Gastroesophageal sphincter (tissue), 4 donors: ENCODE data around the gene AGAP2. TPM values are rescaled to one million over a fixed set of nuclear protein-coding genes. Genes with fewer than 3 reads are reported as not detected.
"Not testable (repeated sequence)": the region's sequence is repeated elsewhere in the genome, so short reads cannot be mapped to it uniquely, and the experiment has no call there.

Experiments used
- ATAC-seq: fragments of 150-250 bp; one replicate; pipeline ENCODE4 v1.9.1; 2016; ENCODE audit warnings: mild to moderate bottlenecking, moderate library complexity
- H3K27ac ChIP-seq, 4 donors: fragments of 200-600 bp; sonication (generic) in 3 of 4; 1 replicate in 3 of 4; 2 replicates in 1 of 4; pipeline ENCODE4 v1.5.1; 2016 to 2019
- H3K27me3 ChIP-seq: fragments of 200-600 bp; sonication (generic); one replicate; pipeline ENCODE4 v1.5.1; 2019
- H3K36me3 ChIP-seq, 2 donors: fragments of 200-600 bp; sonication (generic); one replicate each; pipeline ENCODE4 v1.5.1; 2019; ENCODE audit warnings: control low read depth in 1 of 2
- H3K4me1 ChIP-seq, 3 donors: fragments of 200-600 bp; sonication (generic); 1 replicate in 2 of 3; 2 replicates in 1 of 3; pipeline ENCODE4 v1.5.1; 2016 to 2019; ENCODE audit warnings: control low read depth in 2 of 3
- H3K4me3 ChIP-seq, 2 donors: fragments of 200-600 bp; sonication (generic); one replicate each; pipeline ENCODE4 v1.5.1; 2019; ENCODE audit warnings: mild to moderate bottlenecking in 1 of 2, moderate library complexity in 1 of 2
- H3K9me3 ChIP-seq, 3 donors: fragments of 200-600 bp; sonication (generic); one replicate each; pipeline ENCODE4 v1.5.1; 2017 to 2019; ENCODE audit warnings: control low read depth in 2 of 3
- EP300 ChIP-seq: sonication (generic); formaldehyde crosslinking; IDR thresholded peaks from one replicate; pipeline ENCODE4 v1.6.1; 2017; ENCODE audit warnings: antibody characterized with exemption, mild to moderate bottlenecking
- POLR2A ChIP-seq, 2 donors: fragments of 450-650 bp; IDR thresholded peaks; one replicate each; pipeline ENCODE4 v1.6.1; 2017; ENCODE audit warnings: antibody characterized with exemption in 2 of 2, mild to moderate bottlenecking in 2 of 2, moderate library complexity in 1 of 2
- POLR2AphosphoS5 ChIP-seq: sonication (generic); formaldehyde crosslinking; IDR thresholded peaks from one replicate; pipeline ENCODE4 v1.6.1; 2017; ENCODE audit warnings: antibody characterized with exemption
- WGBS, 2 donors: methylation state at CpG; one replicate each; pipeline ENCODE4 v1.1.5; 2018; ENCODE audit warnings: low coverage in 1 of 2; 5-methylcytosine and 5-hydroxymethylcytosine counted together
- total RNA-seq, 4 donors: library from RNA; depleted of rRNA; stranded (reverse); fragments of >200 nt; gene quantifications; one replicate each; pipeline ENCODE4 v1.1.0, GENCODE V29; 2016
- TF ChIP-seq, protein P1 (sequence below), 4 experiments: fragments of 200-600 bp in 2 of 4; fragments of 450-650 bp in 2 of 4; sonication (generic) in 1 of 4; IDR thresholded peaks; one replicate each; pipeline ENCODE4 v1.5.1; 2017 to 2019; ENCODE audit warnings: antibody characterized with exemption in 4 of 4, mild to moderate bottlenecking in 2 of 4, moderate library complexity in 2 of 4

AGAP2 gene
- total RNA-seq, 4 donors from 2014 or later: 1.6 to 4.2 (median 3.3) TPM

DNA sequence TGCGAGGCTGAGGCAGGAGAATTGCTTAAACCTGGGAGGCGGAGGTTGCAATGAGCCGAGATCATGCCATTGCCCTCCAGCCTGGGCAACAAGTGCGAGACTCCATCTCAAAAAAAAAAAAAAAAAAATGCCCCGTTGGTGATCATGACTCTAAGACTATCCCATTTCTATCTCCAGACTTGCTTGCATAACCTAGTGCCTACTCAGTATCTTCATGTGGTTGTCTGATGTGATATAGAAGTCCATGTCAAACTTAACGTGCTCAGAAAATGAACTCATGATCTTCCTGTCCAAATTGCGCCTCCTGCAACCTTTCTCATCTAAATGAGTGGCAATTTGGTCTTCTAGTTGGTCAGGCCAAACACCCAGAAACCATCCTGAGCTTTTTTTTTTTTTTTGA is 39.4 kb upstream of the AGAP2 start:
- no peak for TF ChIP-seq POLR2A (IDR thresholded peaks at IDR 0.05)
- no peak for TF ChIP-seq POLR2AphosphoS5
- TF ChIP-seq EP300: no peak
- TF ChIP-seq, protein P1, sequence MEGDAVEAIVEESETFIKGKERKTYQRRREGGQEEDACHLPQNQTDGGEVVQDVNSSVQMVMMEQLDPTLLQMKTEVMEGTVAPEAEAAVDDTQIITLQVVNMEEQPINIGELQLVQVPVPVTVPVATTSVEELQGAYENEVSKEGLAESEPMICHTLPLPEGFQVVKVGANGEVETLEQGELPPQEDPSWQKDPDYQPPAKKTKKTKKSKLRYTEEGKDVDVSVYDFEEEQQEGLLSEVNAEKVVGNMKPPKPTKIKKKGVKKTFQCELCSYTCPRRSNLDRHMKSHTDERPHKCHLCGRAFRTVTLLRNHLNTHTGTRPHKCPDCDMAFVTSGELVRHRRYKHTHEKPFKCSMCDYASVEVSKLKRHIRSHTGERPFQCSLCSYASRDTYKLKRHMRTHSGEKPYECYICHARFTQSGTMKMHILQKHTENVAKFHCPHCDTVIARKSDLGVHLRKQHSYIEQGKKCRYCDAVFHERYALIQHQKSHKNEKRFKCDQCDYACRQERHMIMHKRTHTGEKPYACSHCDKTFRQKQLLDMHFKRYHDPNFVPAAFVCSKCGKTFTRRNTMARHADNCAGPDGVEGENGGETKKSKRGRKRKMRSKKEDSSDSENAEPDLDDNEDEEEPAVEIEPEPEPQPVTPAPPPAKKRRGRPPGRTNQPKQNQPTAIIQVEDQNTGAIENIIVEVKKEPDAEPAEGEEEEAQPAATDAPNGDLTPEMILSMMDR (IDR thresholded peaks at IDR 0.05): no peak
- Histone ChIP-seq H3K36me3 (peaks cover 0 to 49% of the 10 kb centered on the region in 2 donors), H3K27me3 (no peaks in the 10 kb centered on the region), H3K4me3 (no peak overlapping the region), H3K9me3 (no peaks in the 10 kb centered on the region), H3K4me1 (peaks cover 0 to 18% (median 4%) of the 10 kb centered on the region in 3 donors), H3K27ac (no peak overlapping the region)
- ATAC-seq: no peak
- 74 to 91% methylated on average over 3 to 4 of the region's 7 CpGs for whole genome bisulfite sequencing, 2 donors

DNA sequence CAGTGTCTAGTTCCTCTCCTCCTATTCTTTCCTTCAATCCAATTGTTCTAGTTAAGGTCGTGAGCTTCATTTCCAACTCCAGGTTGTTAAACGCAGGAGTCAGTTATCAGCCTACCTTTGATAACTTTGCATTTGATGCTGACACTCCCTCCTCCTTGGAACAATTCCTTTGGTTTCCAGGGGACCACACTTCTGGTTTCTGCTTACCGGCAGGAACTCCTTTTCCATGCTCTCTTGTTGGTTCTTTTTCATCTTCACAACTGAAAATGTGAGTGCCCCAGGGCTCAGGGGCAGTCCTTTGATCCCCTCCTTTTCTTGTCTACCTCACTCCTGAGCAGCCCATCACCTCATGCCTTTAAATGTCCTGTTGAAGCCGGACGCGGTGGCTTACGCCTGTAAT is 38.8 kb upstream of the AGAP2 start:
- 82 to 89% methylated on average over 3 to 7 of the region's 7 CpGs for WGBS, 2 donors

DNA sequence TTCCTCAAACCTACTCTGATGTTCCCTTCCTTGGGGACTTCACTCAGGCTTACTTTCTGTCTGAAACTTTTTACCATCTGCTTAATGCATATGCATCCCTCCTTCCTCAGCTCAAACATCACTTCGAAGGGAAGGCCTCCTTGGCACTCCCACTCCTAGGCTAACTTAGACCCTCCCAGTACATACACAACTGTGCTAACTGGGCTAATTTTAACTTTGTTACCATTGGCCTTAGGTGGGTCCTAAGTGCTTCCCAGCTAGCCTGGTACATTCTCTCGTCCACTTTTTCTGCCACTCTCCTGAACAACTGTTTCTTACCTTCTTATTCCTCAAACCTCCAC is 37.7 kb upstream of the AGAP2 start:
- WGBS, 2 donors: 81 to 90% methylated on average over 2 of the region's 2 CpGs
- Histone ChIP-seq H3K4me3 (no peak overlapping the region), H3K9me3 (no peaks in the 10 kb centered on the region), H3K27ac (no peak overlapping the region), H3K4me1 (peaks cover 0 to 21% (median 7%) of the 10 kb centered on the region in 3 donors), H3K27me3 (no peaks in the 10 kb centered on the region), H3K36me3 (peaks cover 0 to 49% of the 10 kb centered on the region in 2 donors)
- TF ChIP-seq, protein P1 (IDR thresholded peaks at IDR 0.05): no peak
- TF ChIP-seq POLR2A (IDR thresholded peaks at IDR 0.05): no peak
- no peak for TF ChIP-seq POLR2AphosphoS5
- ATAC-seq: no peak

More for the DNA sequence above, 38.8 kb upstream of the AGAP2 start:
- no peak for ATAC-seq
- H3K9me3 ChIP-seq: no peaks in the 10 kb centered on the region
- TF ChIP-seq EP300: no peak
- TF ChIP-seq POLR2AphosphoS5: no peak
- TF ChIP-seq, protein P1 (IDR thresholded peaks at IDR 0.05): no peak
- TF ChIP-seq POLR2A (IDR thresholded peaks at IDR 0.05): no peak
- H3K27ac ChIP-seq: no peak overlapping the region
- H3K4me3 ChIP-seq: no peak overlapping the region
- H3K4me1 ChIP-seq: peaks cover 0 to 20% (median 4%) of the 10 kb centered on the region in 3 donors
- peaks cover 0 to 49% of the 10 kb centered on the region in 2 donors for H3K36me3 ChIP-seq
- H3K27me3 ChIP-seq: no peaks in the 10 kb centered on the region

DNA sequence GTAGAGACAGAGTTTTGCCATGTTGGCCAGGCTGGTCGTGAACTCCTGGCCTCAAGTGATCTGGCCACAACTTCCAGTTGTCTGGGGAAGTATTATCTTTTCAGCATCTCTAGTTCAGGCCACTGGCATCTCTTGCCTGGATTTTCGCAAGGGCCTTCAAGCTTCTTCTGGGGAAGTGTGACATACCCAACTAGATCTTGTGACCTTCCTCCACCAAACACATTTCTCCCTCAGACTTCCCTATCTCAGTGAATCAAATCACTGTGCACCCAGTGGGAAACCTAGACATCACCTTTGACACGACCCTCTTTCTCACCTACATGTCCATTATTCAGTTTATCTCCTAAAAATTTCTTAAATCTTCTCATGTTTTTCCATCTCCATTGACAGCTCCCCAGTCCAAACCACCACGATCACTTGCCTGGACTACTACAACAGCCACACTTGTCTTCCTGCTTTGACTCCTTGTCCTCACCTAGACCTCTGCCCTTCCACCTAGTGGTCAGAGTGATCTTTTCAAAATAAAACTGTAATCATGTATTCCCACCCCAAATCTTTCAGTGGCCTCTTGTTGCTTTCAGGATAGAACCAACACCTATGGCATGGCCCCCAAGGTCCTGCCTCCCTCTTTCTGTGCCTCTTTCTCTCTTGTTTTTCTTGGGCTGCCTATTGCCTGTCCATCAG is 37.2 kb upstream of the AGAP2 start:
- no peaks in the 10 kb centered on the region for H3K9me3 ChIP-seq
- TF ChIP-seq POLR2AphosphoS5 (no peak), POLR2A (IDR thresholded peaks at IDR 0.05) (no peak), EP300 (no peak)
- TF ChIP-seq, protein P1 (IDR thresholded peaks at IDR 0.05): no peak
- ATAC-seq: no peak
- H3K27ac ChIP-seq: no peak overlapping the region
- H3K4me1 ChIP-seq: peaks cover 0 to 27% (median 8%) of the 10 kb centered on the region in 3 donors
- 77 to 79% methylated on average over 2 to 4 of the region's 4 CpGs for WGBS, 2 donors
- H3K27me3 ChIP-seq: no peaks in the 10 kb centered on the region
- H3K4me3 ChIP-seq: no peak overlapping the region
- H3K36me3 ChIP-seq: peaks cover 0 to 45% of the 10 kb centered on the region in 2 donors

DNA sequence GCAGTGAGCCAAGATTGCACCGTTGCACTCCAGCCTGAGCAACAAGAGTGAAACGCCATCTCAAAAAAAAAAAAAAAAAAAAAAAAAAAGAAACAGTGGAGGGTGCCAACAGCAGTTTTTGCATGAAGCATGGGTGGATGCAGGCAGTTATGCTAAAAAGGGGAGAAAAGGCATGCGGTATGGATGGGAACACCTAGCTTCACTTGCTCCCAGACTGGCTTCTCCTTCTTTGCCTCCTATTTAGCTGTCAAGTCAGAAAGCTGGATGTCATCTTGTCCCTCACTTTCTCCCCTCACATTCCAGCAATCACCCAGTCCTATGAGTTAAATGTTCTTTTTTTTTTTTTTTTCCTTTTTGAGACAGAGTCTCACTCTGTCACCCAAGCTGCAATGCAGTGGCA is 36.5 kb upstream of the AGAP2 start:
- Histone ChIP-seq H3K4me3 (no peak overlapping the region), H3K9me3 (no peaks in the 10 kb centered on the region), H3K4me1 (peaks cover 0 to 27% (median 8%) of the 10 kb centered on the region in 3 donors), H3K27me3 (no peaks in the 10 kb centered on the region), H3K27ac (no peak overlapping the region), H3K36me3 (peaks cover 0 to 43% of the 10 kb centered on the region in 2 donors)
- no peak for ATAC-seq
- no peak for TF ChIP-seq EP300
- TF ChIP-seq POLR2A (IDR thresholded peaks at IDR 0.05): no peak
- TF ChIP-seq, protein P1 (IDR thresholded peaks at IDR 0.05): no peak
- WGBS, 2 donors: 61 to 78% methylated on average over 1 to 2 of the region's 3 CpGs

DNA sequence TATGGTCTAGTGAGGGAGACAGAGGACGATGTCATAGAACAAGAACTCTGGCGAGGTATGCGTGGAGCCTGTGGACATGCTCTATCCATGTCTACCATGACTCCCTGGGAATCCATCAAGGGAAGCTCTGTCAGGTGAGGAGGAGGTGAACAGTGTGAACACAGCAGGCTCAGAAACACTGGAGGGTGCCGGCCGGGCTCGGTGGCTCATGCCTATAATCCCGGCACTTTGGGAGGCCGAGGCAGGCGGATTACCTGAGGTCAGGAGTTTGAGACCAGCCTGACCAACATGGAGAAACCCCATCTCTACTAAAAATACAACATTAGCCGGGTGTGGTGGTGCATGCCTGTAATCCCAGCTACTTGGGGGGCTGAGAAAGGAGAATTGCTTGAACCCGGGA is 36.1 kb upstream of the AGAP2 start:
- not testable (repeated sequence) for H3K4me3 ChIP-seq, H3K27ac ChIP-seq, ATAC-seq, H3K27me3 ChIP-seq, H3K9me3 ChIP-seq
- WGBS, 2 donors: 79 to 88% methylated on average over 1 to 6 of the region's 11 CpGs
- peaks cover 0 to 41% of the 10 kb centered on the region in 2 donors for H3K36me3 ChIP-seq
- peaks cover 0 to 27% (median 8%) of the 10 kb centered on the region in 3 donors for H3K4me1 ChIP-seq
